ENCODE results near the gene CHMP3. TPM values are rescaled to one million over a fixed set of nuclear protein-coding genes. Genes with fewer than 3 reads are reported as not detected.

CHMP3 gene
- total and polyA plus RNA-seq, 4 donors: 49.4 to 127 (median 99.5) TPM

DNA sequence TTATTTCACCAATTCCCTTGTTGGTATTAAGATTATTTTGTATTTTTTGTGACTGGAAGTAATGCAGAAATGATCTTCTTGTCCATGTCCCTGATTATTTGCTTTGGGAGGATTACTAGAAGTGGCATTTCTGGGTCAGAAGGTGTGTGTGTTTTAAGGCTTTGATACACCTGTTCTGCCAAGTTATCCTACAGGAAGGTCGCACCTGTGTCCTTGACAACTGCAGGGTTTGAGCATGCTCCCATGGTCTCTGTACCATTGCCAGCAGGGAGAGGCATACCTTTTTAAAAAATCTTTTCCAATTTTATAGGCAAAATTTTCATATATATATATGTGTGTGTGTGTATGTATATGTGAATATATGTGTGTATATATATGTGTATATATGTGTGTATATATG lies 92.4 kb downstream of the CHMP3 start:
- 94 to 95% methylated on average over 1 of the region's 1 CpG for WGBS, 2 donors
- Histone ChIP-seq H3K4me1 (ENCODE audit: control insufficient read depth in 5 of 5, insufficient read depth in 5 of 5, low read length in 5 of 5) (peaks cover 0 to 11% (median 0%) of the 10 kb centered on the region in 5 donors), H3K9me3 (ENCODE audit: control insufficient read depth in 4 of 4, insufficient read depth in 3 of 4, low read length in 3 of 4) (no peaks in the 10 kb centered on the region), H3K36me3 (ENCODE audit: control insufficient read depth in 4 of 4, insufficient read depth in 4 of 4, low read length in 4 of 4) (peaks cover 29 to 69% (median 49%) of the 10 kb centered on the region in 4 donors), H3K4me3 (no peak overlapping the region), H3K9ac (ENCODE audit: insufficient read depth in 1 of 2, low read length in 2 of 2) (no peak overlapping the region), H3K27ac (ENCODE audit: low read depth in 1 of 2, low read length in 1 of 2) (no peak overlapping the region), H3K27me3 (ENCODE audit: control insufficient read depth in 3 of 3, insufficient read depth in 3 of 3, low read length in 2 of 3) (no peaks in the 10 kb centered on the region)
- DNase-seq (no peak), ATAC-seq (ENCODE audit: insufficient read depth, low FRiP score) (no peak)
- TF ChIP-seq, protein P1, sequence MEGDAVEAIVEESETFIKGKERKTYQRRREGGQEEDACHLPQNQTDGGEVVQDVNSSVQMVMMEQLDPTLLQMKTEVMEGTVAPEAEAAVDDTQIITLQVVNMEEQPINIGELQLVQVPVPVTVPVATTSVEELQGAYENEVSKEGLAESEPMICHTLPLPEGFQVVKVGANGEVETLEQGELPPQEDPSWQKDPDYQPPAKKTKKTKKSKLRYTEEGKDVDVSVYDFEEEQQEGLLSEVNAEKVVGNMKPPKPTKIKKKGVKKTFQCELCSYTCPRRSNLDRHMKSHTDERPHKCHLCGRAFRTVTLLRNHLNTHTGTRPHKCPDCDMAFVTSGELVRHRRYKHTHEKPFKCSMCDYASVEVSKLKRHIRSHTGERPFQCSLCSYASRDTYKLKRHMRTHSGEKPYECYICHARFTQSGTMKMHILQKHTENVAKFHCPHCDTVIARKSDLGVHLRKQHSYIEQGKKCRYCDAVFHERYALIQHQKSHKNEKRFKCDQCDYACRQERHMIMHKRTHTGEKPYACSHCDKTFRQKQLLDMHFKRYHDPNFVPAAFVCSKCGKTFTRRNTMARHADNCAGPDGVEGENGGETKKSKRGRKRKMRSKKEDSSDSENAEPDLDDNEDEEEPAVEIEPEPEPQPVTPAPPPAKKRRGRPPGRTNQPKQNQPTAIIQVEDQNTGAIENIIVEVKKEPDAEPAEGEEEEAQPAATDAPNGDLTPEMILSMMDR (IDR thresholded peaks at IDR 0.05; ENCODE audit: control extremely low read depth, extremely low read depth): no peak

DNA sequence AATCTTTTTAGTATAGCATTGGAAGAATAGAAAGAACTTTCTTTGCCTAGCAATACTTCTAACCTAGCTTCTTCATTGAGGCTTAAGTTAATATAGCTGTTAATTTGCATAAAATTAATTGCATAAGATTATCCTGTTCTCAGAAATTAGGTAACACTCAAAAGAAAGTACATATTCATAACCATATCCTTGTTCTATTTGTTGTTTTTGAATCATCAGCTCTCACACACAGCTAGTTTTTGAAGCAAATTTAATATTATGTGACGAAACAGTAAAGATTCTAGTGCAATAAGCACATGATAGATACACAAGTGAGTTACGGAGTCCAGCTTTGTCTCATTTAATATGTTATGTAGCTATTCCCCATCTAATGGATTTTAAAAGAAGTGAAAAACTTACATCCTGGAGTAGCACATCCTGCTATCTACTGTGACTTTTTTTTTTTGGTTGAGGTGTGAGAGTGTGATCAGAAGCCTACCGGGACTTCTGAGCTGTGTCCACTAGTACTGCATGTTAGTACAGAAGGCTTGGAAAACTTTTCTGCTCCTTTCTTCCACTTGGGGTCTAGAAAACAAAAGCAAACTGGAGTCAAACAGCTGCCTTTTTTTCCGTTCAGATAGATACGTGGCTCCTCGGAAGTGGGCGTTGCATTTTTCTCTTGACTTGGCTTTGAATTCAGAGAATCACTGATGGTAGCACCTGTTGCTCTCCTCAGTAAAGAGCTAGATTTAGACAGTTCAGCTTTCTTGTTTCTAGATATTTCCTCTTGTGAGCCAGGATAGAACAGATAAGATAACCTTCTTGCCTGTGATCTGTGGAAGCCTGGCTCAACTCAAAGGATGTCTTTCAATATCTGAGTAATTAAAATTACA lies 94.8 kb downstream of the CHMP3 start:
- Histone ChIP-seq H3K36me3 (ENCODE audit: control insufficient read depth in 4 of 4, insufficient read depth in 4 of 4, low read length in 4 of 4) (peaks cover 32 to 66% (median 58%) of the 10 kb centered on the region in 4 donors), H3K9me3 (ENCODE audit: control insufficient read depth in 4 of 4, insufficient read depth in 3 of 4, low read length in 3 of 4) (no peaks in the 10 kb centered on the region)
- WGBS, 2 donors: 86 to 88% methylated on average over 7 of the region's 7 CpGs

DNA sequence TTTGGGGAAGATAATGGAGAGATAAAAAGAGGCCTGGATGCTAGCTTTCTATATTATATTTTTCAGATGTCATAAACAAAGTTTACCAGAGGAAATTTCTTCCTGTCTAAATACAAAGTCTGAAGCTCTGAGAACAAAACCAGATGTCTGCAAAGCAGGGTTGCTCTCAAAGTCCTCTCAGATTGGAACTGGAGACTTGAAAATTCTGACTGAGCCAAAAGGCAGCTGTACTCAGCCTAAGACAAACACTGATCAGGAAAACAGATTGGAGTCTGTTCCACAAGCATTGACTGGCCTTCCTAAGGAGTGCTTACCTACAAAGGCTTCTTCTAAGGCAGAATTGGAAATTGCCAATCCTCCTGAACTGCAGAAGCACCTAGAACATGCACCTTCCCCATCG lies 96.9 kb downstream of the CHMP3 start:
- Histone ChIP-seq H3K9me3 (ENCODE audit: control insufficient read depth in 4 of 4, insufficient read depth in 3 of 4, low read length in 3 of 4) (no peaks in the 10 kb centered on the region), H3K36me3 (ENCODE audit: control insufficient read depth in 4 of 4, insufficient read depth in 4 of 4, low read length in 4 of 4) (peaks cover 30 to 68% (median 56%) of the 10 kb centered on the region in 4 donors), H3K27me3 (ENCODE audit: control insufficient read depth in 3 of 3, insufficient read depth in 3 of 3, low read length in 2 of 3) (no peaks in the 10 kb centered on the region), H3K27ac (ENCODE audit: low read depth in 1 of 2, low read length in 1 of 2) (no peak overlapping the region), H3K4me3 (no peak overlapping the region), H3K4me1 (ENCODE audit: control insufficient read depth in 5 of 5, insufficient read depth in 5 of 5, low read length in 5 of 5) (peaks cover 0 to 20% (median 0%) of the 10 kb centered on the region in 5 donors), H3K9ac (ENCODE audit: insufficient read depth in 1 of 2, low read length in 2 of 2) (no peak overlapping the region)
- no peak for DNase-seq
- no peak for ATAC-seq (ENCODE audit: insufficient read depth, low FRiP score)
- 91 to 96% methylated on average over 1 of the region's 1 CpG for WGBS, 2 donors
- TF ChIP-seq, protein P1 (IDR thresholded peaks at IDR 0.05; ENCODE audit: control extremely low read depth, extremely low read depth): no peak

More for the DNA sequence above, 94.8 kb downstream of the CHMP3 start:
- H3K9ac ChIP-seq (ENCODE audit: insufficient read depth in 1 of 2, low read length in 2 of 2): no peak overlapping the region
- H3K4me3 ChIP-seq: no peak overlapping the region
- DNase-seq (no peak), ATAC-seq (ENCODE audit: insufficient read depth, low FRiP score) (no peak)
- H3K27me3 ChIP-seq (ENCODE audit: control insufficient read depth in 3 of 3, insufficient read depth in 3 of 3, low read length in 2 of 3): no peaks in the 10 kb centered on the region
- TF ChIP-seq, protein P1 (IDR thresholded peaks at IDR 0.05; ENCODE audit: control extremely low read depth, extremely low read depth): no peak
- H3K4me1 ChIP-seq (ENCODE audit: control insufficient read depth in 5 of 5, insufficient read depth in 5 of 5, low read length in 5 of 5): peaks cover 0 to 17% (median 0%) of the 10 kb centered on the region in 5 donors
- no peak overlapping the region for H3K27ac ChIP-seq (ENCODE audit: low read depth in 1 of 2, low read length in 1 of 2)
